HCT116 (cell line): ENCODE measurements around the gene RORB. TPM values are rescaled to one million over a fixed set of nuclear protein-coding genes. Genes with fewer than 3 reads are reported as not detected.

ENCODE experiments used
- ATAC-seq: fragments of 200-7000 bp; cut with Tn5 transposase; 2 replicates; pipeline ENCODE4 v1.9.1; 2020; ENCODE audit warnings: mild to moderate bottlenecking, moderate library complexity
- BruUV-seq: library from RNA; stranded (reverse); fragments of 400-500 nt; replicated peaks from 2 replicates; lab custom pipeline; 2021; lab: Mats Ljungman, UMichigan
- CTCF ChIA-PET: fragments of 300-600 bp; sonication (Branson Sonifier 250); formaldehyde crosslinking; loops from one replicate; lab custom pipeline; 2021; ENCODE audit warnings: antibody characterized with exemption; lab: Charles Lee
- POLR2A ChIA-PET: fragments of 300-600, 350-600 bp; sonication (Branson Sonifier 250); formaldehyde crosslinking; loops from one replicate; lab custom pipeline; 2021; ENCODE audit warnings: antibody characterized with exemption; lab: Charles Lee
- RAD21 ChIA-PET, 2 experiments: fragments of 300-600 bp; sonication (Branson Sonifier 250); formaldehyde crosslinking; loops; one replicate each; lab custom pipeline; 2023; ENCODE audit warnings: low total read pairs in 2 of 2; ENCODE audit not compliant: uncharacterized antibody in 2 of 2, unreplicated experiment in 2 of 2, low non-redundant PET in 1 of 2; lab: Charles Lee
- DNase-seq: peaks from one replicate; pipeline ENCODE4 v3.0.0-alpha.2; 2010; ENCODE audit warnings: low read depth, low spot score
- H2AFZ ChIP-seq: fragments of 200-600 bp; shearing (Covaris generic), sonication (generic); 2 replicates; pipeline ENCODE4 v1.6.1; 2017; ENCODE audit warnings: low read depth, mixed run types, mixed read lengths, antibody characterized with exemption, low read length; ENCODE audit not compliant: poor library complexity, severe bottlenecking
- H3K27ac ChIP-seq: 2 replicates; pipeline ENCODE4 v1.5.1; 2012; ENCODE audit warnings: low read depth, low read length
- H3K27me3 ChIP-seq: fragments of 200-600 bp; sonication (generic); 2 replicates; pipeline ENCODE4 v1.6.1; 2016; ENCODE audit warnings: mixed run types, low read length, mixed read lengths; ENCODE audit not compliant: insufficient read depth
- H3K36me3 ChIP-seq, 2 experiments: fragments of 200-500 bp in 1 of 2; fragments of 200-600 bp in 1 of 2; sonication (Bioruptor generic) in 1 of 2; sonication (generic) in 1 of 2; 2 replicates each; pipeline versions ENCODE4 v1.5.1 to v1.6.1; 2014 to 2016; ENCODE audit warnings: low read length in 2 of 2, inconsistent platforms in 1 of 2, mixed read lengths in 1 of 2, mixed run types in 1 of 2; ENCODE audit not compliant: insufficient read depth in 2 of 2, control insufficient read depth in 1 of 2
- H3K4me1 ChIP-seq, 2 experiments: fragments of 200-600 bp in 1 of 2; sonication (generic) in 1 of 2; 2 replicates each; pipeline versions ENCODE4 v1.5.1 to v1.6.1; 2012 to 2017; ENCODE audit warnings: low read length in 2 of 2, inconsistent platforms in 1 of 2, mild to moderate bottlenecking in 1 of 2, mixed read lengths in 1 of 2, mixed run types in 1 of 2, moderate library complexity in 1 of 2; ENCODE audit not compliant: insufficient read depth in 2 of 2, control insufficient read depth in 1 of 2
- H3K4me2 ChIP-seq: fragments of 200-600 bp; sonication (generic); 2 replicates; pipeline ENCODE4 v1.6.1; 2017; ENCODE audit warnings: mixed run types, low read length, mixed read lengths
- H3K4me3 ChIP-seq, 2 experiments: fragments of 200-600 bp in 1 of 2; sonication (generic) in 1 of 2; replicated peaks in 1 of 2; 2 replicates each; pipeline ENCODE4 v1.5.1; 2011 to 2016; ENCODE audit warnings: low read length in 2 of 2, control low read depth in 1 of 2, low read depth in 1 of 2, mild to moderate bottlenecking in 1 of 2, mixed read lengths in 1 of 2, mixed run types in 1 of 2
- H3K79me2 ChIP-seq: fragments of 200-600 bp; sonication (generic); 2 replicates; pipeline ENCODE4 v1.6.1; 2017; ENCODE audit warnings: mild to moderate bottlenecking, mixed run types, low read length, moderate library complexity, mixed read lengths; ENCODE audit not compliant: insufficient read depth
- H3K9ac ChIP-seq: fragments of 200-600 bp; sonication (generic); 2 replicates; pipeline ENCODE4 v1.6.1; 2016; ENCODE audit warnings: low read length, mixed read lengths
- H3K9me2 ChIP-seq: fragments of 200-600 bp; sonication (generic), shearing (Covaris generic); 2 replicates; pipeline ENCODE4 v1.6.1; 2017; ENCODE audit warnings: mixed run types, mild to moderate bottlenecking, moderate library complexity; ENCODE audit not compliant: insufficient read depth
- H3K9me3 ChIP-seq, 2 experiments: fragments of 200-500 bp in 1 of 2; fragments of 200-600 bp in 1 of 2; sonication (Bioruptor generic) in 1 of 2; sonication (generic) in 1 of 2; 2 replicates each; pipeline ENCODE4 v1.6.1; 2014 to 2017; ENCODE audit warnings: low read length in 2 of 2, mixed read lengths in 2 of 2, inconsistent platforms in 1 of 2, low read depth in 1 of 2, mild to moderate bottlenecking in 1 of 2, mixed run types in 1 of 2, moderate library complexity in 1 of 2; ENCODE audit not compliant: control insufficient read depth in 1 of 2, insufficient read depth in 1 of 2
- H4K20me1 ChIP-seq: fragments of 200-600 bp; sonication (generic), shearing (Covaris generic); 2 replicates; pipeline ENCODE4 v1.6.1; 2017; ENCODE audit warnings: mixed run types, mild to moderate bottlenecking, moderate library complexity; ENCODE audit not compliant: insufficient read depth
- CTCF ChIP-seq, 3 experiments: fragments of 200-600 bp in 1 of 3; sonication (generic) in 1 of 3; IDR thresholded peaks in 2 of 3; conservative IDR thresholded peaks in 1 of 3; 2 replicates each; pipeline ENCODE4 v1.5.1; 2012 to 2017; ENCODE audit warnings: low read depth in 2 of 3, low read length in 2 of 3, antibody characterized with exemption in 1 of 3, borderline replicate concordance in 1 of 3, control low read depth in 1 of 3, mild to moderate bottlenecking in 1 of 3, mixed read lengths in 1 of 3, mixed run types in 1 of 3, moderate library complexity in 1 of 3; ENCODE audit not compliant: insufficient read depth in 1 of 3
- ELF1 ChIP-seq: IDR thresholded peaks from 2 replicates; pipeline ENCODE4 v1.6.1; 2012; ENCODE audit warnings: low read depth, borderline replicate concordance
- EZH2phosphoT487 ChIP-seq: fragments of 200-600 bp; IDR thresholded peaks from 2 replicates; pipeline ENCODE4 v1.6.1; 2018; ENCODE audit warnings: antibody characterized with exemption, borderline replicate concordance
- FOSL1 ChIP-seq: IDR thresholded peaks from 2 replicates; pipeline ENCODE4 v1.6.1; 2012; ENCODE audit warnings: low read depth
- MAX ChIP-seq: IDR thresholded peaks from 2 replicates; pipeline ENCODE4 v1.6.1; 2012
- POLR2AphosphoS5 ChIP-seq: IDR thresholded peaks from 2 replicates; pipeline ENCODE4 v1.6.1; 2011; ENCODE audit warnings: mild to moderate bottlenecking, low read depth, low read length, moderate library complexity
- intact Hi-C: fragments of 100-400 bp; cut with micrococcal nuclease; formaldehyde crosslinking; loops from 2 replicates; pipeline ENCODE4 v1.10.0; 2022
- total RNA-seq: library from RNA; stranded (reverse); gene quantifications from one replicate; pipeline ENCODE4 v1.2.1, GENCODE V29; 2021; ENCODE audit not compliant: unreplicated experiment

RORB gene
- total RNA-seq, 1 experiment from 2014 or later = 0.02 TPM

GRCh38 chr9:74447451-74448193 is 49.5 kb upstream of the RORB start (continued):
- TF ChIP-seq MAX = no peak
- no peak for TF ChIP-seq EZH2phosphoT487
- no peak for TF ChIP-seq POLR2AphosphoS5
- TF ChIP-seq FOSL1 = no peak

GRCh38 chr9:74449060-74449459 is 48.1 kb upstream of the RORB start:
- no peak overlapping the region for H2AFZ ChIP-seq
- CTCF ChIA-PET = no interaction called here
- no peak for TF ChIP-seq FOSL1
- TF ChIP-seq CTCF (IDR thresholded peaks at IDR 0.05 in 2 of 3, conservative IDR thresholded peaks at IDR 0.05 in 1 of 3; ENCODE audit: borderline replicate concordance in 1 of 3, insufficient read depth in 1 of 3, low read depth in 2 of 3, low read length in 2 of 3) = no peak
- no peak for TF ChIP-seq ELF1
- H3K27me3 ChIP-seq = no peaks in the 10 kb centered on the region
- no peaks in the 10 kb centered on the region for H3K36me3 ChIP-seq
- DNase-seq = no peak
- BruUV-seq = no TSS peak
- H3K27ac ChIP-seq = no peak overlapping the region
- H4K20me1 ChIP-seq = no peaks in the 10 kb centered on the region
- H3K9ac ChIP-seq = no peak overlapping the region
- POLR2A ChIA-PET = no interaction called here
- H3K9me3 ChIP-seq = no peaks in the 10 kb centered on the region
- no peaks in the 10 kb centered on the region for H3K4me1 ChIP-seq
- H3K4me3 ChIP-seq = no peak overlapping the region
- intact Hi-C loops = no loop called here
- no peaks in the 10 kb centered on the region for H3K79me2 ChIP-seq
- no peak for ATAC-seq
- no peak overlapping the region for H3K4me2 ChIP-seq
- no peaks in the 10 kb centered on the region for H3K9me2 ChIP-seq
- RAD21 ChIA-PET = no interaction called here
